Endothelial cell of hepatic sinusoid (primary cell): ENCODE results near the gene LINGO1.

Source experiments
- in situ Hi-C: cut with HindIII; loops from 2 replicates; pipeline ENCODE4 v1.10.0; 2017; ENCODE audit warnings: low sequenced_read_pairs

The LINGO1 gene, protein sequence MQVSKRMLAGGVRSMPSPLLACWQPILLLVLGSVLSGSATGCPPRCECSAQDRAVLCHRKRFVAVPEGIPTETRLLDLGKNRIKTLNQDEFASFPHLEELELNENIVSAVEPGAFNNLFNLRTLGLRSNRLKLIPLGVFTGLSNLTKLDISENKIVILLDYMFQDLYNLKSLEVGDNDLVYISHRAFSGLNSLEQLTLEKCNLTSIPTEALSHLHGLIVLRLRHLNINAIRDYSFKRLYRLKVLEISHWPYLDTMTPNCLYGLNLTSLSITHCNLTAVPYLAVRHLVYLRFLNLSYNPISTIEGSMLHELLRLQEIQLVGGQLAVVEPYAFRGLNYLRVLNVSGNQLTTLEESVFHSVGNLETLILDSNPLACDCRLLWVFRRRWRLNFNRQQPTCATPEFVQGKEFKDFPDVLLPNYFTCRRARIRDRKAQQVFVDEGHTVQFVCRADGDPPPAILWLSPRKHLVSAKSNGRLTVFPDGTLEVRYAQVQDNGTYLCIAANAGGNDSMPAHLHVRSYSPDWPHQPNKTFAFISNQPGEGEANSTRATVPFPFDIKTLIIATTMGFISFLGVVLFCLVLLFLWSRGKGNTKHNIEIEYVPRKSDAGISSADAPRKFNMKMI

DNA sequence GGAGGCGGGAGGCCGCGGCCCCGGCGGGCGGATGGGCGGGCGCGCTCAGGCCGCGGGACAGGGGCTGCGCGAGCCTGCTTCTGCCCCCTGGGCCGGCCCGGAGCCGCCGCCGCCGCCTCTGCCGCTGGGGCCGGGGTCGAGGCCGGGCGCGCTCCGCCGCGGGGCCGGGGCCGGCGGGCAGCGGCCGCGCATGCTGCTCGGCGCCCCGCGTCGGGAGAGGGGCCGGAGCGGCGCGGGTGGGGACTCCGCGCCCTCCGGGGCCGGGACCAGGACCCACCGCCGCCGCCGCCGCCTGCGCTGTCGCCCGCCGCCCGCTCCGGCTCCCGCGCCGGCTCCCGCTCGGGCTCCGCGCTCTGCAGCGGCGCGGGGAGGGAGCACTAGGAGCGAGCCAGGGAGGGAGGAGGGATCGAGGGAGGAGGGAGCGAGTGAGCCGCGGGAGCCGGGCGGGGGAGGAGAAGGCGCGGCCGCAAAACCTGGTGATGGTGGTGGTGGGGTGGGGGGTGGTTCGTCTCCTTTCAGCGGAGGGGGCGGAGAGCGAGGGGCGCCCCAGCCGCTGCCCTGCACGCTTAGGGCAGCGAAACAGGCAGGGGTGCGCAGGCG lies at the start of gene LINGO1:
TSS of gene LINGO1 (minus strand) at position 379 of the 600 bp plus-strand sequence. CDS start 597 bp downstream, outside the sequence.
- in situ Hi-C loops: no loop called here

DNA sequence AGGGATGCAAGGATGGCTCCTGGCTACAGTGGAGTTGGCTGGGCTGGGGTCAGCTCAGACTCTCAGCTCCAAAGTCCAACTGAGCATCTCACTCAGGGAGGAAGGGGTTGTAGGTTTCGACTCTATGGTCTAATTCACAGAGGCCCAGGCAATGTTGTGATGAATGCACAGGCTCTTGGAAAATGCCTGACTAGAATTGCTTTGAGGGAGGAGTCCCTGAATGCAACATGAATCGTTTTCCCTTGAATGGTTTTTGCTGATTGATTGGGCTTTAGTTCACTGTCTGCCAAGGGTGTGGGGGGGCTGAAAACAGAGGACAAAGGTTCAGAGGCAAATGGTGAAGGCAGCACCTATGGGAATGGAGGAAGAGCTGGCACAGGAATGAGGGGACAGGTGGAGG lies 48.6 kb upstream of the LINGO1 start:
- in situ Hi-C loops: no loop called here

DNA sequence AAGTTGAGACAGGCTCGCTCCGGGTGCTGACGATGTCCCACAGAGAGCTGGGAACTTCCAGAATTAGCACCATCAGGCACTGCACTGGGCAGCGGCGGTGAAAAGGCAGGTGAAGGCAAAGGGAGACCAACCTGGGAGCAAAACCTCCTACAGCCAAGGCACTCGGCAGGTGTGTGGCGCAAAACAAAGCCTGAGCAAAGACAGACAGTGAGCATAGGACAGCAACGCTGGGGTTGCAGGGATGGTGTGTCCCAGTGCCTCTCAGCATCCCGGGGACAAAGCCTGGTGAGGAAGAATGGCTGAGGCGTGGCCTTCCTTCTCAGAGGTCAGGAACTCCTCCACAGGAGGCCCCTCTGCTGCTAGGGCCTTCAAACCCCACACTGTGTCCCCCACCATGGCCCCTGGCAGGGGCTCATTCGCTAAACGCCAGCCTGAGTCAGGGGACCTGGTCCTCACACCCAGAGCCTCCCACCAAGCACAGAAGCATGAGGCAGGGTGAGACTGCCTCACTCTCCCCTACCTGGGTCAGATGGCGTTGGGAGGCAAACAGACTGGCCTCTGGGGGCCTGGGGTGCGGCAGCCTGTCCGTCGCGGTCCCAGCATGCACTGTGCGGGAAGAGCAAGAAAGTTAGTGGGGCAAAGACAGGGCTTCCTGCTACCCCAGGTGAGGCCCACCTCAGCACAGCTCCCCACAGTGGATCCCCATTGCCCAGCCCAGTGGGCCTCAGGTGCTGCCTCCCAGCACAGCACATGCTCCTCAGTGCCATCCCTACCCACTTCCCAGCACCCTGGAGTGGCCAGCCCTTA lies 44.1 kb upstream of the LINGO1 start:
- in situ Hi-C loops: no loop called here

DNA sequence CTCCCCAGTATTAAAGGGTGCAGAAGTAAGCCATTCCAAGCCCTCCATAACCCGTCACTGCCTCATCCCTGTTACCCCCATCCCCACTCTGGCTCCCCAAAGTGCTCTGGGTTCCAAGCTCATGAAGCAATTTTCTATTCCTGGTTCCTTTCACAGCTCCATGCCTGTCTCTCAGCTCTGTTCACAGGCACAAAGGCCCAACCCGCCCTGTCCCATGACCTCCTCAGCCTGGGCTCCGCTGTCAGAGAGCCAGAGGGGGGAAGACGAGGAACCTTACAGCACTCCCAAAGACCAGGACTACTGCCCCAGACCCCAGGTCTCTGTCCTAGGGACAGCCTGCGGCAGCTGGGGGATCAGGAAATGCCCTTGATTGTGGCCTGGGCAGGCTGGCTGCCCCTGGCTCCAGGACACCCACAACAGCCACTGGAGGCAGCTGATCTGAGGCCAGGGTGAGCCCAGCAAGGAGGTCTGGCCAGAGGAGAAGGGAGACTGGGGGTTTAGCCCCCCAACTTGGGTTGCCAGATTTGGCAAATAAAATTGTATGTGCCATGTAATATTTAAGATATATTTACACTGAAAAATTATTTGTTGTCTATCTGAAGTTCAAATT lies 43.2 kb upstream of the LINGO1 start:
- in situ Hi-C loops: no loop called here

DNA sequence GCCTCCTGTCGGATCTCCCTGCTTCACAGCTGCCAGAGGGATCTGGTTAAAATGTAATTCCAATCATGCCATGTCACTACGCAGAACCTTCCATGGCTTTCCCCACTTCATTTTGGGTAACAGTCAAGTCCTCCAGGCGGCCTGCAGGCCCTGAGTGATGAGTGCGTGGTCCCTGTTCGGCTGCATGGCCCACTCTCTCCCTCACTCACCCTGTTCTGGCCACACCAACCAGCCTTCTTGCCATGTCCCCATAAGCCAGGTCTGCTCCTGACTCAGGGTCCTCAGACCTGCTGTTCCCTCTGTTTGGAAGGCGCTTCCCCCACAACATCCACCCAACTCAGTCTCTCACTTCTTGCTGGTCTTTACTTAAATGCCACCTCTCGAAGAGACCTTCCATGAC lies 41.6 kb upstream of the LINGO1 start:
- in situ Hi-C loops: no loop called here

DNA sequence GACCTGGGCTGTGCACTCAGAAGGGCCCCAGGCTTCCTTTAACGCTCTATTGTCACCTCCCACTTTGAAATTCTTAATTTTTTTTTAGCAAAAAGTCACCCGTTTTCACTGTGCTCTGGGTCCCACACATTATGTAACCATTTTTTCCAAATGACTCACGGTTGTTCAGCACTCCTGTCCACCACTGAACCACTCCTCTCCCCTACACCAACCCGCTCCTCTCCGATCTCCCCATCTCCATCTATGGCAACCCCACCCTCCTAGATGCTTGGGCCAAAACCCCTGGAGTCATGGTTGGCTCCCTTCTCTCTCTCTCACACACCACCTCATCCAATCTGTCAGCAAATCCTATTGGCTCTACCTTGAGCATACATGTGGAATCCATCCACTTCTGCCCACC lies 41.2 kb upstream of the LINGO1 start:
- in situ Hi-C loops: no loop called here

DNA sequence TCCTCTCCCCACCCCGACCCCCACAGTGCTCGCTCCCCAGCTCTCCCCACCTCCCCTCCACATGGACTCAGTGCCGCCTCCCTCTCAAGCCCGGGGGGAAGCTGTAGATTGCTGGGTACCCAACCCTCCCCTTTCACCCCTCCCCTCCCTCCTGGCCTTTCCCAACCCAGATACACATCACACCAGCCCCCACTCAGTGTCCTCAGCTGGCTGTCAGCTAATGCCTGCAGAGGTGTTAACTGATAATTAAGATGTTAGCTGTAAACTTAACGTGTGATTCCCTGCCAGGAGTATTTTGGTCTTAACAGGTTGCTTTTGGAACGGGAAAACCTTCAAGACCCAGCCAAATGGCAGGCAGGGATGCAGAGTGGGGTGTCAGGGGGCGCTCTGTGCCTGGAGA lies 39.4 kb upstream of the LINGO1 start:
- in situ Hi-C loops: no loop called here

DNA sequence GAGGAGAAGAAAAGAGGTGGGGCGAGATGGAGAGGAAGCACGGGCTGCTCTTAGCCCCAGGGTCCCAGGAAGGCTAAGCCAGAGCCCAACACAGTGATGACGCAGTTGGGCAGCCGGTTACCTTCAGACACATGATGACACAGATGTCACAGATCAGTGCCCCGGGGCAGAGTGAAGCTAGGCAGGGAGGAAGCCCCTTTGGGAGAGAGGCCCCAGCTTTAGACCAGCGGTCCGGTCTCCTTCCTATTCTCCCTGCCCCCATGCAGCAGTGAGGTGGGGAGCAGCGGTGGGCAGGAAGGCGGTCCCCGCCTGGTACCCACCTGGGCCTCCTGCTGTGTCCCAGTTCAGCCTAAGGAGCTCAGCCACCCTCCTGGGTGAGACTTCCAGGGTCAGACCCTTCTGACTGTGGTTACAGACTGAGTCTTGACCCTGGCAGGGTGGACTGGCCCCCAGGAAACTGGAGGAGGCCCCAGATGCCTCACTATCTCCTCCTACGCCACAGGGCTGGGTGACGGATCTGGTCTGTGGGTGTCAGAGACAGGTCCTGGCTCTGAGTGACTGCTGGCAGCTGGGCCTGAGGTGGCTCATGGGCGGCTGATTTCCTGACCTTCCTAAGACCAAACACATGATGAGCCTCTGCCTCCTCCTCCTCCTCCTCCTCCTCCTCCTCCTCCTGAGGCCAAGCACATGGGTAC lies 38.8 kb upstream of the LINGO1 start:
- in situ Hi-C loops: no loop called here

DNA sequence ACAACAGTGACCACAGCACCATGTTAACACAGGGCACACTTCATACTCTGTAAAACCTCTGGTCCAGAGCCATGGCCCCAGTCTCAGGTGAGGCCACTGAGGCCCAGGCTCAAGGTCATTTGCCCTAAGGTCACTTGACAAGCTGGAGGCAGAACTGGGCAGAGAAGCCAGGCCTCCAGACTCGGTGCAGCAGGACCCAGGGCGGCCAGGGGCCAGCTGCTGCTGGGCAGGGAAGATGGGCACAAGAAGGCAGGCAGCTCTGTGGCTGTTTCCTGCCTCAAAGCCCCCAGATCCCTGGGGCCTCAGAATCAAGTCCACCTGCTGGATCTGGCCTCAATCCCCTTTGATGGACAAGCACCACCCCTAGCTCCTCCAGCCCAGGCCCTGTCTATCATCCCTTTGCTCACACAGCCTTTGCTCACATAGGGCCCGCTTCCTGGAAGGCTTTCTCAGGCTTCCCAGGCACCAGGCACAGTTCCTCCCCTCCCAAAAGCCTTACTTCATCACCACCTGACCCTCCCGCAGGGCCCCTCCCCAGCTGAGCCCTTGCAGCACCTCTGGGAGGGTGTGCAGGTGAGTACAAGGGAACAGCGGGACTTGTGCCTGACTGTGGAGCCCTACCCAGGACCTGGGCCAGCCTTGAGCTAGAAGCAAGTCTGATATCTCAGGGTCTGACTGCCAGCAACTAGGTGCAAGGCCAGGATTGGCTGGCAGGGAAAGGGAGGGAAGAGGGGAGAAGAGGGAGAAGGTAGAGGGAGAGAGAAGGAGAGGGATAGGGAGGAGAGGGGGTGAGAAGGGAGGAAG lies 38.0 kb upstream of the LINGO1 start:
- in situ Hi-C loops: no loop called here

DNA sequence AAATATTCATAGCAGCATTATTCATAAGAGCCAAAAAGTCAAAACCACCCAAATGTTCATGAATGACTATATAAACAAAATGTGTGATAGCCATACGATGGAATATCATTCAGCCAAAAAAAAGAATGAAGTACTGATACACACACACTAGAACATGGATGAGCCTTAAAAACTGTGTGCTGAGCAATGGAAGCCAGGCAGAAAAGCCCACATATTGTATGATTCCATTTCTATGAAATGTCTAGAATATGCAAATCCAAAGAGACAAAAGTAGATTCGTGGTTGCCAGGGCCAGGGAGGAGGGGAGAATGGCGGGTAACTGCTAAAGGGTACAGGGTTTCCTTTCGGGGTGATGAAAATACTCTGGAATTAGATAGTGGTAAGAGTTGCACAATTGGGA lies 37.2 kb upstream of the LINGO1 start:
- in situ Hi-C loops: loop anchor here (5.0 kb wide), 2 partner anchors 32 to 57 kb away; no protein-coding TSS in a partner anchor

DNA sequence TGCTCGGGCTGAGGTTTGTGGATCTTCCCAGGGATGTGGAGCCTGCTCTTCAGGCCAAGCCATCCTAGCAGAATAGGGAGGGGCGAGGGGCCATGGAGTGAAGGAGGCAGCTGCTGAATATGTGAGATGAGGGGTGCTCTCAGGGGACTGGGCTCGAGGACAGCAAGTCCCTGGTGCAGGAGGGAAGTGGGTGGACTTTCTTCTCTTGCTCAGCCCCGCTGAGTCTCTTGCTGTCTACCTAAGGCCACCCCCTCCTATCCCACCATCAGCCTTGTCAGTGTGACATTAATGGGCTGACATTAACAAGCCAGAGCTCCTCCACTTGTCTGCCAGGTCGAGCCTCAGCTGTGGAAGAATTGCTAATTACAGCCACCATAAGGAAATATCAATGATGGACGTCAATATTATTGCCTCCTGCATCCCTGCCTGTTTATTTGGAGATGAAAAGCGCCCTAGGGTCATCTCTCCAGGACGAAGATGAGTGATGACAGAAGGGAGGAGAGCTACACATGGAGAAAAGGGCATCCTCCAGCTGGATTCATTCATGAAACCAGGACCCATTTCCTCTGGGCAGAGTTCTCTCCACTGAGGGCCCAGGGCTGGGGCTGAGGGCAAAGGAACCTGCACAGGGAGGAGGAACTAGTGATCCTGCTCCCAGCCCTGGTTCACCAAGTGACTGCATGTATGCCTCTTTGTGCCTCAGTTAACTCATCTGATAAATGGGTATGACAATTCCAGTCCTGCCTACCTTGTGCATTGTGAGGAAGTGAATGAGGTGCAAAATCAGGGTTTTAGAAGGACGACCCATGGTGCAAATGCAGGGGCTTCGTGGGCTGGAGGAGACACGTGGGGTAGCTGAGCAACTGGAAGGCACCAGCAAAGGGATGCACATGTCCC lies 34.9 kb upstream of the LINGO1 start:
- in situ Hi-C loops: loop anchor here (5.0 kb wide), 2 partner anchors 35 to 60 kb away; no protein-coding TSS in a partner anchor

DNA sequence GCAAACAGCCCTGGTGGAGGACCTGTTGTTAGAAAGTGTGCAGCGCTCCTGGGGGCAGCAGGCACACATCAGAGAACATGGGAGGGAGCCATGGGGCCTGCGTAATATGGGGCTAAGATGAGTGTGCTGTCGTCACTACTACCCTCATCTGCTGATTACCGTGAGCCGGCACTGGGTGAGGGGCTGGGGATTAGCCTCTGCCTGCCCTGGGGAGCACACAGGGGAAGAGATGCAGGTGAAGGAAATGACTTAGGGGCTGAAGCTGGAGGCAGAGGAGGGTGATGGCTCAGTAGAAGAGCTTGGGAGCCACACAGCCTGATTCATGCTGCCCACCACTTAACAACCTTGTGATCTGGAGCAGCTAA lies 33.6 kb upstream of the LINGO1 start:
- in situ Hi-C loops: loop anchor here (5.0 kb wide), 2 partner anchors 36 to 61 kb away; no protein-coding TSS in a partner anchor

DNA sequence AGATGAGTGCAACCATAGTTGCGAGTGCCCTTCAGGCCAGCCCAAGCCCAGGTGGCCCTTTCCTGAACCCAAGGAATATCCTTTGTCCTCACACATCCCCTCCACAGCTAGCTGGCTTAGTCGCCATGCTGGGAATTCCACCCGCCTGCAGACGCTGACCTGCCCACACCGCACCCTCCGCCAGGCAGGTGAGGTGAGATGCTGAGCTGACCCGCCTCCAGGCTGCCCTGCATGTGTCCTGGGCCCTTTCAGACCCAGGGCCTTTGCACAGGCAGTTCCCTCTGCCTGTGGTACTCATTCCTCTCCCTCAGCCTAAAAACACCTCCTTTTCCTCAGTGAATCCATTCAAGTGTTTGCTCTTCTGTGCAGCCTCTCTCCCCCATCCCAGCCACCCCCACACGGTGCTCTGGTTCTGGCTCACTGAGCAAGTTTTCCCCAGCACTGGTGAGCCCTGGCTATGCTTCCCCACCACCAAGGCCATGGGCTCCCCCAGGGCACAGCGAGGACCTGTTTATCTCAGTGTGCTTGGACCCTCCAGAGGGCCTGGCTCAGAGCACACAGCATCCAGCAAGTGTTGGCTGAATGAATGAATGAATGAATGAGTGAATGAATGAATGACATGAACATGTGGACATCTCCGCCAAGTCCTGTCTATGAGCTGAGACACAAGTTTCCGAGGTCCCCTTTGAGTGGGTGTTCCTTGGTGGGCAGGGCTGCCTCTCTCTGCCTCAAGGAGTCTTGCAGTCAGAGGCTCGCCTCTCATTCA lies 33.0 kb upstream of the LINGO1 start:
- in situ Hi-C loops: loop anchor here (5.0 kb wide), 2 partner anchors 37 to 62 kb away; no protein-coding TSS in a partner anchor

DNA sequence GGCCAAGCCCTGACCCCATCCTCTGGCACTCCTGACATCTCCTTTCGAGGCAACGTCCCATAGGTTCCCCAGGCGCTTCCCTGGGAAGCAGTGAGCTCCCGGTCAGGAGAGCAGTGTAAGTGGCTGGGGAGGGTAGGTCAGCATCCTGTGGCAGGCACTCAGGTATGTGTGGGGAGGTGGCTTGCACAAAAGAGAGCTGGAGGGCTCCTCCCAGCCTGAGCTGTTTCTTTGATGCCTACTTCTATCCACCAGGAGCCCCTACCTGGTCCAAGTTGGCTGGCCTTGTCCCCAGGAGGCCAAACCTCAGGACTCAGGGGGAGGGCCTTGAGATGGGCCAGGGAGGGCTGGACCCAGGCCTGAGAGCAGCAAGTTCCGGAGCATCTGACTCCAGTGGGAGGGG lies 31.7 kb upstream of the LINGO1 start:
- in situ Hi-C loops: no loop called here

DNA sequence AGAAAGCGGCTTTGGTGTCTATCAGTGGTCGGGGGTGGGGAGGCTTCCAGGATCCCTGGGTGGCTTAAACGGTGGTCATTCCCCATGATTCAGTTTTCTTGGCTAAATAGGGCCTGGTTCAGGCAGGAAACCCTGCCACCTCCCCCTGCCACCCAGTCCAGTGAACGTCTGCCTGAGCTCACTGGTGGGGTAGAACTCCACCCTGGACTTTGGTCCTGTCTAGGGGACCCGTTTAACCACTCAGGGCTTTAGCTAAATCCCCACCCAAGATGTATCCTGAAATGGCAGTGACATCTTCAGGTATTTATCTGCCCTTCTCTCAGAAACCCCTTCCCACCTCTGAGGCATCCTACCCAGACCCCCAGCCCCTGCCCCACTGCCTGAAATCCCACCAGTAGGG lies 30.5 kb upstream of the LINGO1 start:
- in situ Hi-C loops: no loop called here

DNA sequence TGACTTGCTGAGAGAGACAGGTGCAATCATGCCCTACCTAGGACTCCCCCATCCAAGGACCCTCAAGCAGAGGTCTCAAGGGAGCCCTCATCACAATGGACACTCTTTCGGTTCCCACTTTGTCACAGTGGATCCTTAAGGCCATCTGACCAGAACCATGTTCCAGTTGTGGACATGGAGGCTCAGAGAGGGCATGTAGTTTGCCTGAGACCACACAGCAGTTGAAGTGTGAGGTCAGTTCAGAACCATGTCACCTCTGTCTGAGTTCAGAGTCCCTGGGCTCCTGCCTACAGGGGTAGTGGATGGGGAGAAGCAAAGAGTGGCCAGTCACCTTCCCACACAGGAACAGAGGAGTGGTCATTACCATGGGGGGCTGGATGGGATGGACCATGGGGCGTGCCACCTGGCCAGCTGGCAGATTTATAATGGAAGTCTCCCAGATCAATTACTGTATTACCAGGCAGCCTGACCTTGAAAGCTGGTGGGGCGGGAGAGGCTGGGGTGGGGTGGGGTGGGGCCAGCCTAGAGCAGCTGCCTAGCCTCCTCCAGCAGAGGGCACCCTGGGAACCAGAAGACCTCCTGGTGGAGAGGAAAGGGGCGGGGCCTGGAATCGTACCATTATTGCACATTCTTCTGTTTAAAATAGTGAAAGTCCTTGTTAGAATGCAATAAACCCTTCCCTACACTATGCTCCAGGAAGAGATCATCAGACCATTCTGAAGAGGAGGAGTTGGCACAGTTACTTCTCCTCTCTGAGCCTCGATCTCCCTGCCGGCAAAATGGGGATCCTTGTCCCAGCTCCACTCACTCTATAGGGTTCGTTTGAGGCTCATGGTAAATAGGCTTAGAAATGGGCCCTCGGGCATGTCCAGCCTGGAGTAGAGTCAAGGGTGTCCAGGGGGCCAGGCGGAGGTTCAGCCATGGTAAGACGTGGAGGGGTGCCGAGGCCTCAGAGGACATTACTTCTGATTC lies 26.9 kb upstream of the LINGO1 start:
- in situ Hi-C loops: loop anchor here (5.0 kb wide), 1 partner anchor 93 kb away; no protein-coding TSS in a partner anchor
